CD4-positive, alpha-beta T cell treated with Interleukin-15 for 4 hours (primary cell): ENCODE measurements around the gene MYL6B.
"Not testable (repeated sequence)": the region's sequence is repeated elsewhere in the genome, so short reads cannot be mapped to it uniquely, and the experiment has no call there.

Source experiments
- DNase-seq: peaks from one replicate; pipeline ENCODE4 v3.0.0-alpha.2; 2020; ENCODE audit warnings: low spot score

The MYL6B gene

GRCh38 chr12:56152132-56152755 is at the start of gene MYL6B:
Gene MYL6B, plus strand, starts transcription at chr12:56152587. Its CDS starts 1,332 bp downstream, at chr12:56153919.
- DNase-seq, result peak; percentile 92

GRCh38 chr12:56102683-56103065 is 49.7 kb upstream of the MYL6B start:
- no peak for DNase-seq

DNA sequence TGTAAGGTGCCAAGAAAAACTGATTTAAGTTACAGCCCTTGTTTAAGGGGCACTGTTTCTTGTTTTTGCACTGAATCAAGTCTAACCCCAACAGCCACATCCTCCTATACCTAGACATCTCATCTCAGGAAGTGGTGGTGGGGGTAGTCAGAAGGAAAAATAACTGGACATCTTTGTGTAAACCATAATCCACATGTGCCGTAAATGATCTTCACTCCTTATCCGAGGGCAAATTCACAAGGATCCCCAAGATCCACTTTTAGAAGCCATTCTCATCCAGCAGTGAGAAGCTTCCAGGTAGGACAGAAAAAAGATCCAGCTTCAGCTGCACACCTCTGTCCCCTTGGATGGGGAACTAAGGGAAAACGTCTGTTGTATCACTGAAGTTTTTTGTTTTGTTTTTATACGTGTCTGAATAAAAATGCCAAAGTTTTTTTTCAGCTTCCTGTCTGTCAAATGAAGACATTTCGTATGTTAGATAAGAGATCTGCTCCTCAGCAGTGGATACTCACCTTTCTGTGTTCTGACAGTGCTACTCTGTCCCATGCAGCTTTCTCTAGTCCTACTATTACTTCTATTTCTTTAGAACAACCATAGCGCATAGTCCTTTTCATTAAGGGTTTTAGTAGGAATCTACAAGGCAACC is 49.2 kb upstream of the MYL6B start:
- peak; percentile 43 for DNase-seq

- no peak for DNase-seq
Observed at GRCh38 chr12:56103823-56104108, 48.6 kb upstream of the MYL6B start.

DNA sequence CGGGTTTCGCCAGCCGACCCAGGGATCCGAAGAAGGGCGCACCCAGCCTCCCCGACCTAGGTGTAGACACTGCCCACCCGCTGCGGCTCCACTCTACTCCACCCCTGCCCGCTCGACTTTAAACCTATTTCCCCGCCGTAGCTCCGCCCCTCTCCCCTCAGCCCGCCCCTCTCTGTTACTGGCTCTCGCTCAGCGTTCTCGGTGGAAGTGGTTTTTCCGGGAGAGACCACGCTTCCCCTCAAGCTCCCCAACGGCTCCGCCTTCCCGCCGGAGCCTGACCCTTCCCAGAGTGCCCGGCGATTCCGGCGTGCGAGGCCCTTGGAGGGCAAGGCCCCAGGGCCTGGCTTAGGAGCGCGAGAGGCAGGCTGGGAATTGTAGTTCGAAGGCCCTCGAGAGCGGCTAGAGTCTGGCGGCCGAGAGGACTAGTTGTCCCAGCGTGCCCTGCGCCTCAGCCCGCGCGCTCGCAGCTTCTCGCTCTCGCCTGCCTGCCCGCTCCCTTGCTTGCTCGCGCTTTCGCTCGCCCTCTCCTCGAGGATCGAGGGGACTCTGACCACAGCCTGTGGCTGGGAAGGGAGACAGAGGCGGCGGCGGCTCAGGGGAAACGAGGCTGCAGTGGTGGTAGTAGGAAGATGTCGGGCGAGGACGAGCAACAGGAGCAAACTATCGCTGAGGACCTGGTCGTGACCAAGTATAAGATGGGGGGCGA is 48.1 kb upstream of the MYL6B start, which contains the start of gene PA2G4:
Gene PA2G4, plus strand, starts transcription at position 451 of the 706 bp plus-strand sequence. Its CDS starts 179 bp downstream, at position 630.
- DNase-seq, result peak; percentile 99

DNA sequence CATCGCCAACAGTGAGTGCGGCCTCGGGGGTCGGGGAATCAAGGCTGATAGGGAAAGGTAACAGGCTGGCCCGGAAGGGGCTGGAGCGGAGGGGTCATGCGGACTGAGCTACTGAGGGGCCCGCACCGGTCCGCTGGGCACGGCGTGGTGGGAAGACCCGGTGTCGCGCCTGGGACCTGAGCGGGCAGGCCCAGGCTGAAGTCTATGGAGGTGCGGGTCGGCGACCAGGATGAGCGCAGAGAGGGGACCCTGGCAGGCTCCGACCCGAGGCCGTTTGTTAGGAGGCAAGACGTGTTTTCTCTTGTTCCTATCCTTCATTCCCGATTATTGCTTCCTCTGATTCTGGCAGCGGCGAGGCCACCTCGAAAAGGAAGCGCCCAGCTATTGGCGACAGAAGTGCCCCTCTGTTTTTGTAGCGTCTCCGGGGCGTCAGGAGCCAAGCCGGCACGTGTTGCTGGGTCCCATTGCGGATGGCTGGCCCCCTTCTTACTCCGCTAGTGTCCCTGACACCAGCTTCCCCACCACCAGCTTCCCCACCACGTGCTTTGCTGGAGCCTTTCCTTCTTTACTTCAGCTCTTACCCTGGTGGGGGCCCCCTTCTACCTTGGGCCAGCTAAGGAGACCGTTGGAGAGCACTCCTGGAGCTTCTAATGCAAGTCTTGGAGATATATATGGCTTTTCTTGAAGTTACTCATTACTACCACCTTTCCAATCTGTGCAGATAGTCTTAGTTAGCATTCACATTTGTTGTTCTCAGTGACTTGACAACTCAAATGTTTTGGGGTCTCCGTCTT is 47.4 kb upstream of the MYL6B start:
- DNase-seq, result no peak

DNA sequence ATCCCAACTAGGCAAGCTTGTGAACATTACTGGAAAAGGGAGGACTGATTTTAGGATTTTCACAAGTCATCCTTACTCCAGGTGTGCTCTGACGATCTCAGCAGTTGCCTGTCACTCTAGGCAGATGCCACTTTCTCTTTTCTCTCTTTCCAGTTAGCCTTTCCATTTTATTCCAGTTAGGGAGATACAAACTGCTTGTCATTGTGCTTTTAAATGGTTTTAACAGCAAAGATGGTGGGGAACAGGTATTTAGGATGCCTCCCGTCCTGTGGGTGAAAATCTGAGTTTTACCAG is 46.8 kb upstream of the MYL6B start:
- DNase-seq, result no peak

- DNase-seq, result no peak
Observed at GRCh38 chr12:56107242-56107641, 45.1 kb upstream of the MYL6B start.

- DNase-seq, result no peak
Observed at GRCh38 chr12:56110571-56110970, 41.8 kb upstream of the MYL6B start.

DNA sequence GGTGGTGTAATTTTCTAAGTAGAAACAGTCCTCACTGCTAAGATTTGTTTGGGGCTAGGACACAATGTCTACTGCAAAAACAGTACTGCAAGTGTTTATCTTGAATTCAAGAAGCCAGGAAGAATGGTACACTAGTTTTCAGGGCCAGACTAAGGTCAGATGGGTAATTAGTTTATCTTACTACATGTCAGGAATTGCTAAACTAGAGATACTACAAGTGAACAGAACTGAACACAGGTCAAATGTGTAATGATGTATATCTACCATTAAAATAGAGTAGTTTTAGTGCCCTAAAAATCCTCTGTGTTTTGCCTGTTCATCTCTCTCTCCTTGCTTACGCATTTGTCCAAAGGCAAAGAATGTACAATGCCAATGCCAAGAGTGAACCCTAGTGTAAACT is 38.3 kb upstream of the MYL6B start:
- DNase-seq, result no peak

DNA sequence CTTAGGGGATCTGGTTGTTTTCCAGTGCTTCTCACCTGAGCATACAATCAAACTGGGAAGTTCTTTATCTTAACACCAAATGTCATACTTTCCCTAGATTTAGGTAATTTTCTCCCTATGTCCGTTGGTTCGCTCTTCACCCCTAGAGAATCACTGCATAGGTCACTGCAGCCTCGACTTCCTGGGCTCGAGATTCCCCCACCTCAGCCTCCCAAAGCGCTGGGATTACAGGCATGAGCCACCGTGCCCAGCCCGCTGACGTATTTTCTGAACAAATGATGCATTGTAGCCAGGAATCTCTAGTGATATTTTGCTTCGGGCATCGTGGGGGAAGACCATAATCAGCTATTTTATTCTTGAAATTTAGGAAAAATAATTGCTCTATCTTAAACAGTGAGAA is 37.1 kb upstream of the MYL6B start:
- DNase-seq, result no peak

GRCh38 chr12:56116267-56117081 is 35.9 kb upstream of the MYL6B start, which contains the start of gene RPL41:
Gene RPL41, plus strand, starts transcription at chr12:56116633.
- DNase-seq, result peak; percentile 94

- not testable (repeated sequence) for DNase-seq
Observed at GRCh38 chr12:56117082-56117706, 35.2 kb upstream of the MYL6B start.

DNA sequence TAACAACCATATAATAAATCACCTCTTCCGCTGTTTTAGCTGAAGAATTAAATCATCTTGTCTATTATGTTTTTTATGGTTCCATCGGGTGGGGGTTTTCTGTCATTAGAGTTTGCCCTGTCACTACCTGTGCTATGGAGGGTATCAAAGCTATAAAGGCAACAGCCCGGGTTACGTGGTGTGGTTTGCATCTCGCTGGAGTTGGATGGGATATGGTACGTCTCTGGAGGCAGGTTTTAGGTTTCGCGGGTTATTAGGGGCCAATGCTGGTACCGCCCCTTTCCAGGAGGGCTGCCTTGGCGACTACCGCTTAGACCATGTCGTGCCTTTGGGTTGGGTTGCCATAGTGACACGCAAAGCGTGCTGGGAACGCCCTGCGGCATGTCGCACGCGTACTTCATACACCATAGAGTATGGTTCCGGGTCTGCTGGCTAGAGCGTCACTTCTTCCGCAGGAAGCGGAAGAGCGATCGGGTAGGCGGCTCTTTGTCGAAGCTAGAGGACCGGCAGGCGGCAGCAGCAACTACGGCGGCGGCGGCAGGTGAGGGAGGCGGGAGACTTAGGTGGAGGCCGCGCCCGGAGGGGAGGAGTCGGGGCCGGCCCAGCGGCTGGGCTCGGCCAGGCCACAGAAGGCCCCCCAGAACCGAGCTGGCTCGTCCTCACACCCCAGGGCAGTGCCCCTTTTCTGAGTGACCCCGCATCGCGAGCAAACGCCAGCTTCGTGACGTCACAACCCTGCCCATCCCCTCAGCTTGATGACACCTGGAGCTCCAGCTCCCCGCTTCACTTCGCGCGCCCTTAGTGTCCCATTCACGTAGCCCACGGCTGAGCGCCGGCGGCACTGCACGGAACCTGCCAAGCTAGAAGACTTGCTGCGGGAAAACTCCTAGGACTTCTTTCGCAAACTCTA is 34.4 kb upstream of the MYL6B start, which contains the start of gene ZC3H10:
Gene ZC3H10, plus strand, starts transcription at position 489 of the 910 bp plus-strand sequence. CDS start 2,297 bp downstream, outside the sequence.
- DNase-seq, result peak; percentile 99

DNA sequence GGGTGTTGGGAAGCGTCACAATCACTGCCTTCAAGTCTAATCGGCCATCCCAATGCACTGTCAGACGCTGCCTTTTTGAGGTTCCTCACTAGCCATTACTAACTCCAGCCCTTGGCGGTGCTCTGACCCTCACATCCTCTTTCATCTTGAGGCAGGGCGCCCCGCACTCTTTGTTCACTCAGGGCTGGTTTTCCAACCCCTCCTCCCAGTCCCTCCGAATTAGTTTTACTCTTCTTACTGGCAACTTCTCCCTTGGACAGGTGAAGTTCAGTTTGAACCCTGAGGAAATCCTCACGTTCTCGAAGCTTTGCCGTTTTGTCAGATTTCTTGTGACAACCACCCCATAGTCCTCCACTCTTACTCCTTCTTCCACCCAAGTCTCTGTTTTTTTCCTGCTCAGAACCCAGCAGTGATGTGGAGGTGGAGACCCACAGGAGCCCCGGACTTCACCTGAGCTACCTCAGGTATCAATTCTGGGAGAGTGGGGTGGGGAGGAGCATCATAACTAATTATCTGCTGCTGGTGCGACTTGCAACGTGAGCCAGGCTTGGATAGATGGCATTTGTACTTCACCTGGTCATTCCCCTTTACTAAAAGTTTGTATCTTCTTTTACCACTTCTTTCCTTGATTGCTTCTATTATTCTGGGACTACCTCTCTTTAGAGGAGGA is 33.6 kb upstream of the MYL6B start:
- no peak for DNase-seq

- peak; percentile 74 for DNase-seq
Observed at GRCh38 chr12:56119361-56119796, 33.0 kb upstream of the MYL6B start.

DNA sequence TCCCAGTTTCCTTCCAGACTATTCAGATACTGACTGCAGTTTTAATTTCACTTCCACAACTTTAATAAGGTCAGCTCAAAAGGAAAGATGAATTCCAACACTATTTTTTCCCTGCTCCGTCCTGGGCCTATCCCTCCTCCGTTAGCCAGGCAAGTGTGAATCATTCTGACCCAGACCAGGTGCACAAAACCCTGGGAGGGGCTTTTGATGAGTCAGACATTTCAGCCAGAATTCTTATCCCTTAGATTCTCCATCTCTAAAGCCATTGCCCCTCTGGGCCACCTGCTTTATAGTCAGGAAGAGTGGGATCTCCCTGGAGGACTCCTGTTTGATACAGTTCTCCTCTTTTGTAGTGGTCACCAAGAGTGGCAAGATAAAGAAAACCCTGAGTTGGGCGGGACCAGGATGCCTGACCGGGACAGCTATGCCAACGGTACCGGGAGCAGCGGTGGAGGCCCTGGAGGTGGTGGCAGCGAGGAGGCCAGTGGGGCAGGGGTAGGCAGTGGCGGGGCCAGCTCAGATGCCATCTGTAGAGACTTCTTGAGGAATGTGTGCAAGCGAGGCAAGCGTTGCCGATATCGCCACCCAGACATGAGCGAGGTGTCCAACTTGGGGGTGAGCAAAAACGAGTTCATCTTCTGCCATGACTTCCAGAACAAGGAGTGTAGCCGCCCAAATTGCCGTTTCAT is 32.1 kb upstream of the MYL6B start:
- DNase-seq, result no peak

DNA sequence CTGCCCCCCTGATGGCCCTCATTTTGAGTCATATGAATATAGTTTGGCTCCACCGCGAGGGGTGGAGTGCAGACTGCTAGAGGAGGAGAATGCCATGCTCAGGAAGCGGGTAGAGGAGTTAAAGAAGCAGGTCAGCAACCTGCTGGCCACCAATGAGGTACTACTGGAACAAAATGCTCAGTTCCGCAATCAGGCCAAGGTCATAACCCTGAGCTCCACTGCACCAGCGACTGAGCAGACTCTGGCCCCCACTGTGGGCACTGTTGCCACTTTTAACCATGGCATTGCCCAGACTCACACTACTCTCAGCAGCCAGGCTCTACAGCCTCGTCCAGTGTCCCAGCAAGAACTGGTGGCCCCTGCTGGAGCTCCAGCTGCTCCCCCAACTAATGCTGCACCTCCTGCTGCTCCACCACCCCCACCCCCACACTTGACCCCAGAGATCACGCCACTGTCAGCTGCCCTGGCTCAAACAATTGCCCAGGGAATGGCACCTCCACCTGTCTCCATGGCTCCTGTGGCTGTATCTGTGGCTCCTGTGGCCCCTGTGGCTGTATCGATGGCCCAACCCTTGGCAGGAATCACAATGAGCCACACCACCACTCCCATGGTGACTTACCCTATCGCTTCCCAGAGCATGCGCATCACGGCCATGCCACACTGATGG is 31.1 kb upstream of the MYL6B start:
- no peak for DNase-seq
